Liver (tissue), 3 donors: ENCODE results near the gene MUSK.

ENCODE experiments used
- EGR1 ChIP-seq, 2 donors: IDR thresholded peaks; 2 replicates each; pipeline ENCODE4 v1.6.1; 2016 to 2018; ENCODE audit warnings: antibody characterized with exemption in 2 of 2, low read depth in 2 of 2
- GABPA ChIP-seq, 2 donors: IDR thresholded peaks in 1 of 2; conservative IDR thresholded peaks in 1 of 2; 2 replicates each; pipeline ENCODE4 v1.6.1; 2016; ENCODE audit warnings: antibody characterized with exemption in 2 of 2, mild to moderate bottlenecking in 1 of 2, moderate library complexity in 1 of 2
- JUND ChIP-seq, 2 donors: IDR thresholded peaks; 2 replicates each; pipeline ENCODE4 v1.6.1; 2016; ENCODE audit warnings: antibody characterized with exemption in 2 of 2
- NR2F2 ChIP-seq: IDR thresholded peaks from 2 replicates; pipeline ENCODE4 v1.6.1; 2016; ENCODE audit warnings: antibody characterized with exemption
- RAD21 ChIP-seq, 2 donors: IDR thresholded peaks; 2 replicates each; pipeline ENCODE4 v1.6.1; 2016; ENCODE audit warnings: antibody characterized with exemption in 2 of 2, mild to moderate bottlenecking in 2 of 2
- TF ChIP-seq, protein P1 (sequence below): fragments of 150-350 bp; IDR thresholded peaks from 2 replicates; pipeline ENCODE4 v1.5.1; 2017; ENCODE audit warnings: improper control_type of control experiment, low read depth, low read length; ENCODE audit not compliant: missing input control
- TF ChIP-seq, protein P2 (sequence below): IDR thresholded peaks from 2 replicates; pipeline ENCODE4 v1.6.1; 2016; ENCODE audit warnings: antibody characterized with exemption, mild to moderate bottlenecking
- TF ChIP-seq, protein P3 (sequence below): IDR thresholded peaks from 2 replicates; pipeline ENCODE4 v1.6.1; 2016; ENCODE audit warnings: antibody characterized with exemption
- TF ChIP-seq, protein P4 (sequence below): IDR thresholded peaks from 2 replicates; pipeline ENCODE4 v1.6.1; 2016; ENCODE audit warnings: antibody characterized with exemption
- donor health status: healthy.
- donor health status: healthy.

DNA sequence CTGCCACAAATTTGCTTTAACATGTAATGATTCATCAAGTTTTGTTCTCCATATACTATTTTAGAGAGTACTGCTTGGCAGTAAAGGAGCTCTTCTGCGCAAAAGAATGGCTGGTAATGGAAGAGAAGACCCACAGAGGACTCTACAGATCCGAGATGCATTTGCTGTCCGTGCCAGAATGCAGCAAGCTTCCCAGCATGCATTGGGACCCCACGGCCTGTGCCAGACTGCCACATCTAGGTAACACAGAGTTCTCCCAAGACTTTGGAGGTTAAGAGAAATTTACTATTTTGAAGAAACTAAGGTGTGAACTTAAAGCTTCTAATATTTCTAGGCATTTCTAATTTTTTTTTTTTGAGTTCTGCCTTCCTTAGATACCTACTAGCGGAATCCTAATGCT lies 107.1 kb downstream of the MUSK start:
- TF ChIP-seq, protein P1, sequence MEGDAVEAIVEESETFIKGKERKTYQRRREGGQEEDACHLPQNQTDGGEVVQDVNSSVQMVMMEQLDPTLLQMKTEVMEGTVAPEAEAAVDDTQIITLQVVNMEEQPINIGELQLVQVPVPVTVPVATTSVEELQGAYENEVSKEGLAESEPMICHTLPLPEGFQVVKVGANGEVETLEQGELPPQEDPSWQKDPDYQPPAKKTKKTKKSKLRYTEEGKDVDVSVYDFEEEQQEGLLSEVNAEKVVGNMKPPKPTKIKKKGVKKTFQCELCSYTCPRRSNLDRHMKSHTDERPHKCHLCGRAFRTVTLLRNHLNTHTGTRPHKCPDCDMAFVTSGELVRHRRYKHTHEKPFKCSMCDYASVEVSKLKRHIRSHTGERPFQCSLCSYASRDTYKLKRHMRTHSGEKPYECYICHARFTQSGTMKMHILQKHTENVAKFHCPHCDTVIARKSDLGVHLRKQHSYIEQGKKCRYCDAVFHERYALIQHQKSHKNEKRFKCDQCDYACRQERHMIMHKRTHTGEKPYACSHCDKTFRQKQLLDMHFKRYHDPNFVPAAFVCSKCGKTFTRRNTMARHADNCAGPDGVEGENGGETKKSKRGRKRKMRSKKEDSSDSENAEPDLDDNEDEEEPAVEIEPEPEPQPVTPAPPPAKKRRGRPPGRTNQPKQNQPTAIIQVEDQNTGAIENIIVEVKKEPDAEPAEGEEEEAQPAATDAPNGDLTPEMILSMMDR: no peak
- TF ChIP-seq, protein P2, sequence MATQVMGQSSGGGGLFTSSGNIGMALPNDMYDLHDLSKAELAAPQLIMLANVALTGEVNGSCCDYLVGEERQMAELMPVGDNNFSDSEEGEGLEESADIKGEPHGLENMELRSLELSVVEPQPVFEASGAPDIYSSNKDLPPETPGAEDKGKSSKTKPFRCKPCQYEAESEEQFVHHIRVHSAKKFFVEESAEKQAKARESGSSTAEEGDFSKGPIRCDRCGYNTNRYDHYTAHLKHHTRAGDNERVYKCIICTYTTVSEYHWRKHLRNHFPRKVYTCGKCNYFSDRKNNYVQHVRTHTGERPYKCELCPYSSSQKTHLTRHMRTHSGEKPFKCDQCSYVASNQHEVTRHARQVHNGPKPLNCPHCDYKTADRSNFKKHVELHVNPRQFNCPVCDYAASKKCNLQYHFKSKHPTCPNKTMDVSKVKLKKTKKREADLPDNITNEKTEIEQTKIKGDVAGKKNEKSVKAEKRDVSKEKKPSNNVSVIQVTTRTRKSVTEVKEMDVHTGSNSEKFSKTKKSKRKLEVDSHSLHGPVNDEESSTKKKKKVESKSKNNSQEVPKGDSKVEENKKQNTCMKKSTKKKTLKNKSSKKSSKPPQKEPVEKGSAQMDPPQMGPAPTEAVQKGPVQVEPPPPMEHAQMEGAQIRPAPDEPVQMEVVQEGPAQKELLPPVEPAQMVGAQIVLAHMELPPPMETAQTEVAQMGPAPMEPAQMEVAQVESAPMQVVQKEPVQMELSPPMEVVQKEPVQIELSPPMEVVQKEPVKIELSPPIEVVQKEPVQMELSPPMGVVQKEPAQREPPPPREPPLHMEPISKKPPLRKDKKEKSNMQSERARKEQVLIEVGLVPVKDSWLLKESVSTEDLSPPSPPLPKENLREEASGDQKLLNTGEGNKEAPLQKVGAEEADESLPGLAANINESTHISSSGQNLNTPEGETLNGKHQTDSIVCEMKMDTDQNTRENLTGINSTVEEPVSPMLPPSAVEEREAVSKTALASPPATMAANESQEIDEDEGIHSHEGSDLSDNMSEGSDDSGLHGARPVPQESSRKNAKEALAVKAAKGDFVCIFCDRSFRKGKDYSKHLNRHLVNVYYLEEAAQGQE: no peak
- TF ChIP-seq EGR1 (IDR thresholded peaks at IDR 0.05; ENCODE audit: low read depth in 2 of 2) (no peak), GABPA (IDR thresholded peaks at IDR 0.05 in 1 of 2, conservative IDR thresholded peaks at IDR 0.05 in 1 of 2) (no peak), JUND (IDR thresholded peaks at IDR 0.05) (no peak), NR2F2 (no peak), RAD21 (IDR thresholded peaks at IDR 0.05) (no peak)
- TF ChIP-seq, protein P3, sequence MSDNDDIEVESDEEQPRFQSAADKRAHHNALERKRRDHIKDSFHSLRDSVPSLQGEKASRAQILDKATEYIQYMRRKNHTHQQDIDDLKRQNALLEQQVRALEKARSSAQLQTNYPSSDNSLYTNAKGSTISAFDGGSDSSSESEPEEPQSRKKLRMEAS: no peak
- TF ChIP-seq, protein P4, sequence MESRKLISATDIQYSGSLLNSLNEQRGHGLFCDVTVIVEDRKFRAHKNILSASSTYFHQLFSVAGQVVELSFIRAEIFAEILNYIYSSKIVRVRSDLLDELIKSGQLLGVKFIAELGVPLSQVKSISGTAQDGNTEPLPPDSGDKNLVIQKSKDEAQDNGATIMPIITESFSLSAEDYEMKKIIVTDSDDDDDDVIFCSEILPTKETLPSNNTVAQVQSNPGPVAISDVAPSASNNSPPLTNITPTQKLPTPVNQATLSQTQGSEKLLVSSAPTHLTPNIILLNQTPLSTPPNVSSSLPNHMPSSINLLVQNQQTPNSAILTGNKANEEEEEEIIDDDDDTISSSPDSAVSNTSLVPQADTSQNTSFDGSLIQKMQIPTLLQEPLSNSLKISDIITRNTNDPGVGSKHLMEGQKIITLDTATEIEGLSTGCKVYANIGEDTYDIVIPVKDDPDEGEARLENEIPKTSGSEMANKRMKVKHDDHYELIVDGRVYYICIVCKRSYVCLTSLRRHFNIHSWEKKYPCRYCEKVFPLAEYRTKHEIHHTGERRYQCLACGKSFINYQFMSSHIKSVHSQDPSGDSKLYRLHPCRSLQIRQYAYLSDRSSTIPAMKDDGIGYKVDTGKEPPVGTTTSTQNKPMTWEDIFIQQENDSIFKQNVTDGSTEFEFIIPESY: no peak
